22Rv1 (cell line): ENCODE data around the gene FAAP20.

Experiments used
- CTCF ChIP-seq: fragments of 450-650 bp; IDR thresholded peaks from 2 replicates; pipeline ENCODE4 v1.5.1; 2017; ENCODE audit warnings: mild to moderate bottlenecking
- ZFX ChIP-seq: fragments of 450-650 bp; IDR thresholded peaks from 2 replicates; pipeline ENCODE4 v1.6.1; 2017; ENCODE audit warnings: antibody characterized with exemption, borderline replicate concordance

DNA sequence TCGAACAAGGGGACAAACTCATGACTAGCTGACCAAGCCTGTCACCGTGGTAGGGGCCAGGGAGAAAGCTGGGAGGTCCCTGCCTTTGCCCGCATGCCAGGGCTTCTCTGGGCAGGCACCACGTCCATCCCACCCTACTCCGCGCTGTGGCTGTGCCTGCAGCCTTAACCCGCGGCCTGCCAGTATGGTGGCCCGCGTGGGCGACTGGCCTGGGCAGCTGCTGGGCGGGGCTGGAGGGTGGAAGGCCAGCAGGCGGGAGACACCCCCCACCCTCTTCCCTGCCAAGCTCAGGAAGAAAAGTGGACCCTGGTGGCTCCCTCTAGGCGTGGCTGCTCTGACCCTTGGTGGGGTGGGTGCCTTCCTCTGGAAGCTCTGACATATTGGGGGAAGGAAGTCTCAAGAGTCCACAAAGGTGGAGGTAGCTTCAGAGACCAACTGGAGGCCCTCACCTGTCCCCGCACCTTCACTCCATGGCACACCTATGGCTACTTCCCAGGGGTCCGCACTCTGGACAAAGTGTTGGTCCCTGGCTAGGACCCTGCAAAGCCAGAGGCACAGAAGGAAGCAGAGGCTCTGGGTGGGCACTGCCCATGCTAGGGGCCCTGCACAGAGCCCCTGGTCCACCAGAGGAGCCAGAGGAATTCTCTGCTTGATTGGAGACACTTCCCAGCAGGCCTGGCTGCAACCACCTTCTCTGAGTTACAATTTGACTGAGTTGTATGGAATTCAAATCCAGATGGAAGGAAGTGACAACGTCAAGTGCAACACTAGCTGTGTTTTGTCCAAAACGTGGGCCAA is 30.3 kb upstream of the FAAP20 start:
- no peak for TF ChIP-seq ZFX
- no peak for TF ChIP-seq CTCF
